8988T (cell line): ENCODE data around the gene FAM227B.

Experiments used
- DNase-seq: peaks from one replicate; pipeline ENCODE4 v3.0.0; 2011

Gene FAM227B

DNA sequence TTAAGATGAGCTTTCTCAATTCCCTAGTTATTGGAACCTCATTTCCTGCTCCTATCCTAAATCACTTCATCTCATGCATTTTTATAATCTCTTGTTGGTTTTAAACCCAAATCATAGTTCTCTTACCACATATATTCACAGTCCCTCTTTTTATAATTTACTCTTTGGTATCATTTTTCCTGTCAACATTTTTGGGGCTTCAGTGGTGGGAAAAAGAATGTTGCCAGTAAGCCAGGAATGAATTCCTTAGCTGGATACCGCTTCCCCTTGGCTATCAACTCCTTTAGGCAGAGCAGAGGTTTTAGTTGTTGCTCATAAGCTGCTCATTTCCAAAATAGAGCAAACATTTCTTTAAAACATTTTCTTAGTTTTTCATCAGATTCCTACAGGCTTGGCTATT, 338.3 kb downstream of the FAM227B start:
- no peak for DNase-seq

DNA sequence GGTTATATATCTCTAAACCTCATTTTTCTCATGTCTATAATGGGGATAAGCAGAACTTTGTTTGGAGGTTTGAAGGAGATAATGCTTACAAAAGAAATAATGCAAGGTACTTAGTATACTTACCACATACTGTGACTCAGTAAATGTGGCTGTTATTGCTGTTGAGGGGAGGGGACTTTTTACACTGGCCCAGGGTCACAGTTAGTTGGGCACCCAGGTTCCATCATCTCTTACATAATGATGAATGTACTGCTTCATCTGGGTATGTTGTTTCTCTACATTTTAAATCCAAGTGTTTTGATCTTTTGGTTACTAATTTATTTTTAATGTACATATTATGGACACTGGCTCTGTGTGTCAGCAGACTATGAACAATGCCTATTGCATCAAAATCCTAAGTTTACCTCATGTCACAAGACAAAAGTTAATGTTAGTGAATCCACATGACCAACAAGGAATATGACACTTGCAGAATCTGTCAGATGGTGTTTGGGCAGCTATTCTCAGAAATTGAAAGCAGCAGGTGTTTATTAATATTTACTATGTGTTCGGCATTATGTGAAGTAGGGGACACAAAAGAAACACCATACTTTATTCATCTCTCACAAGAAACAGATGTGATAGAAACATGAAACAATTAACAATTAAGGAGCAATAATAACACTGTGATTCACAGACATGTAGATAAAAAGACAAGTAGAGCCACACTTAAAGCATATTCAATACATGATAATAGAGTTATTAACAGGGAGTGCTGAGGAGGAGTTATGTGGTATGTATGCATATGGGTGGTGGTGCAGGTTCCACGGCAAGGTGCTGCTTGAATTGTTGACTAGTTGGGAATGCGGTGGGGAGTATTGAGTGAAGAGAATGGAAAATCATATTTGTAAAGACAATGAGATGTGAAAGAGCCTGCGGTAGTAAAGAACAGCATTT, 340.8 kb downstream of the FAM227B start:
- no peak for DNase-seq

DNA sequence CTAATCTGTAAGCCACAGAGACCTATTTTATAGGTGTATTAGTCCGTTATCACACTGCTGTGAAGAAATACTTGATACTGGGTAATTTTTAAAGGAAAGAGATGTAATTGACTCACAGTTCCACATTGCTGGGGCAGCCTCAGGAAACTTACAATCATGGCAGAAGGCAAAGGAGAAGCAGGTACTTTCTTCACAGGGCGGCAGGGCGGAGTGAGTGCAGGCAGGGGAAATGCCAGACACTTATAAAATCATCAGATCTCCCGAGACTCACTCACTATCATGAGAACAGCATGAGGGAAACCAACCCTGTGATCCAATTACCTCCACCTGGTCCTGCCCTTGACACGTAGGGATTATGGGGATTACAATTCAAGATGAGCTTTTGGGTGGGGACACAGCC, 341.9 kb downstream of the FAM227B start:
- no peak for DNase-seq
